Left kidney (tissue), 2 donors: ENCODE measurements around the gene MBNL2. TPM values are rescaled to one million over a fixed set of nuclear protein-coding genes. Genes with fewer than 3 reads are reported as not detected.

Experiments used
- DNase-seq: peaks from one replicate; pipeline ENCODE4 v3.0.0-alpha.2; 2013
- polyA plus RNA-seq: library from polyadenylated mRNA; unstranded; fragments of 120-200 nt; gene quantifications from one replicate; pipeline ENCODE4 v1.2.1, GENCODE V29; 2013; ENCODE audit not compliant: insufficient read length

MBNL2 gene
- polyA plus RNA-seq, 1 donor = 61.8 TPM

GRCh38 chr13:97298816-97299215 lies 76.7 kb downstream of the MBNL2 start:
- DNase-seq = no peak

DNA sequence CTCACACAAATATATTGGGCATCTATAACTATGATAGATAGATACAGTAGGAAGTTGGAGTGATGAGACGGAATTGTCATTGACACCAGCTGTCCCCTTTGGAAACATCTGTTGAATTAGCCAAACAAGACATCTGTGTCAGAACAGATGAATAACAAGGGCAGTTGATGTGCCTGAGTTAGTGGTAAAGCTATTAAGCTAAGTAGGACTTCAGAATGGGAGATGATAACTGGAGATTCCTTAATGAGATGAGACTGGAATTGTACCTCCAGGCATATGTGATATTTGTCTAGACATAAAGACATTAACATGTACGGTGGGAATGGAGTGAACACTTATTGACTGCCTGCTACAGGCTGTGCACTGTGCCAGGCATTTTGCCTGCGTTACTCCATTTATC lies 78.7 kb downstream of the MBNL2 start:
- DNase-seq = no peak

DNA sequence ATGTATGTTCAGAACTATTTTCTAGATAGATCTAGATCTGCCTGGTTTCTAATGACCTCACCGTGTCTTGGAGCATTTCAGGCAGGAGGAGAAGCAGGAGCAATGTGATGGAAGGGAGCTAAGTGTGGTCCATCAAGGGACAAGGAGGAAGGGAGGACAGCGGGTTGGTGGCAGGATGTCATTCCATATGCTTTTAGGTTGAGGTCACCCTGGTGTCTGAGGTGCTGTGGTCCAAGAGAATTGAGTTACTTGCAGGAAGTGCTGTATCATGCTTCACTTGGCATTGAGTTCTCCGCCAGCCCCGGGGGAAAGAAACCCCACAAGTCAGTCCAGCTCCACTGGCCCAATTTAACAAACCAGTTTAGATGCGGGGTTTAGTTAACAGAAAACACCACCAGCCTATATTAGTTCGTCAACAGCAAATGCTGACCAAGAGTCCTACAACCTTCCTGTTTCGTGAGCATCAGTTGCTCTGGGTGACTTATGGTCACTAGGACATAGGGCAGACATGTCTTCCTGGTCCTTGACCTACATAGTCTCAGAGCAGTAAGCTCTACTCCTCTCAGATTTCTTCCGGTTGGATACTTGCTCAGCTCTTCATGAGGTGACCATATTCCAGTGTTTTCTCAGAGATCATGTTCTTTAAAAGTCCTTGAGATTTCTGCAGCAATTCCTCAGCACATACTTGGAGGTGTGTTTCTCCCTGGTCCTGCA lies 79.4 kb downstream of the MBNL2 start:
- no peak for DNase-seq

- no peak for DNase-seq
These were observed 80.5 kb downstream of the MBNL2 start for GRCh38 chr13:97302611-97303010.

DNA sequence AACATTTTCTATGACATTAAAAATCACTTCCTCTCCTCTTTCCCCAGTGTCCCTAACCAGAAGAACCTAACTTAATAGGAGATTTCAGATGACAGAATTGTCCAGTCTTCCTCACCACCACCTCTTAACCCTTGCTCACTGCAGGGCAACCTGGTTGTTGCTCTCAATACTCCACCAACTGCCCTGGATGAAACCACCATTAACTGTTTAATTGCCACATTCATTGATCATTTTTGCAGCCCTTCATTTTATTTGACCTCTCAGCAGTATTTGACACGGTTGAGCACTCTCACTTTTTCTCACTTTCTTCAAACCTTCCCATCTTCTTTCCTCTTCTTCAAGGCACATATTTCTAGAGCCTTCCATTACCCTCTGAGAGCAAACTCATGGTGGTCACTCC lies 84.0 kb downstream of the MBNL2 start:
- no peak for DNase-seq

- DNase-seq = no peak
These were observed 84.5 kb downstream of the MBNL2 start for GRCh38 chr13:97306645-97307044.

DNA sequence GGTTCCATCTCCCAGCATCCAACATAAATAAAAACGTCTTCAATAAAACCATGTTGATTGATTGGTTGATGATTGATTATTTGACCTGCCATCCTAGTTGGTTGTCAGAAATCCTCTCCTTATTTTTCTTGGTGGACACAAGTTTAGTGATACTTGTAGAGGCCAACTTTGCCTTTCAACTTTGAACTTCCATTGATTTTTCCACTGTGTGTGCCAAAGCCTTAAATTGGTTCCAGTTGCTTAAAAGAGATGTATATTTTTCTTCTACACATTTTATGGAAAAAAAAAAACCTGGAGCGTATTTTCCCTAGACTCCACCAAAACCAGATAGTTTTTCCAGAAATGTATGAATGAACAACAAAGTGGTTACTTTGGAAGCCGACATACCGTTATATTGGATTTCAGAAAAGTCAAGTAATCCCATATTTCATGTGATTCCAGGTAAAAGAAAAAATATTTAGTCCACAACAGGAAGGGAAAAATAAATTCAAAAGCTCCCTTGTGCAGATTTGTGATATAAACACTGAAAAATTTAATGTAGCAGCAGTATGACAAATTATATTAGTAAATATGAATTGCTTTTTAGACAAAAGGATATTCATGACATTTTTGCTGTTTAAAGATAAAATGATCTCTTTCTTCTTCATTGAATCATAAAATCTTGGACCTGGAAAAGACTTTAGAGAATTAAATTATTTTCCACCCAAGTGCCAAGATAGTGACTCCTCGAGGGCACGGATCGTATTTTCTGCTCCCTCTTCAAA lies 85.2 kb downstream of the MBNL2 start:
- DNase-seq = no peak

DNA sequence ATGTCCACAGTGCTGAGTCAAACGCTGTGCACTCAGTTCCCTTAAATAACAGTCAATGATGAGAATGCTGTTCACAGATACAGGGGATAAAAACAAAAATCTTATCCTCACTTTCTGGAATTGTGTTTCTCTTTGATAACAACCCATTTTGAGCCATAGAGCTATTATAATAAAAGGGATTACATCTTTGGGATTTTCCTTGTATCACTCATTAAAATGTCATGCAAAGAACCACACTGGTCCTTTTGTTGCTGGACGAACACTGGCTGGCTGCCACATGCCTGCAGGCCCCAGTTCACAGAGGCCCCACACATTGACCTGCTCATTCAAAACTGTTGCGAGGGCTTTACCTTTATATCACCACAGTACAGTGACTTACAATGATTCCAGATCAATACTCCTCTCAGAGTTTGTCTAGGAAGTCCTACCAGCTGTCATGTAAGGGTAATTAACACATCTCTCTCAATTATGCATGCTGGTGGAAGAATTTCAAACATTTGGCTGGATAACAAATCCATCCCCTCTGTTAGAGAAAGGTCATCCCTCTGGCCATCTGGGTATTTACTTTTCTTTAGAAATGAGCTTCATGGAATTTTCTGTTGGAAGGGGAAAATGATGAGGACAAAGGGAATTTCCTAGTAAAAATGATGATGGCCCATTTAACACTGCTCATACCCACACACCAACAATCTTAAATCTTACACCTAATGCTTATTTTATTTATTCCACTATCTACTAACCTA lies 85.9 kb downstream of the MBNL2 start:
- no peak for DNase-seq

GRCh38 chr13:97308735-97309429 lies 86.7 kb downstream of the MBNL2 start:
- DNase-seq = no peak

- DNase-seq = no peak
These were observed 88.8 kb downstream of the MBNL2 start for GRCh38 chr13:97310809-97311436.

DNA sequence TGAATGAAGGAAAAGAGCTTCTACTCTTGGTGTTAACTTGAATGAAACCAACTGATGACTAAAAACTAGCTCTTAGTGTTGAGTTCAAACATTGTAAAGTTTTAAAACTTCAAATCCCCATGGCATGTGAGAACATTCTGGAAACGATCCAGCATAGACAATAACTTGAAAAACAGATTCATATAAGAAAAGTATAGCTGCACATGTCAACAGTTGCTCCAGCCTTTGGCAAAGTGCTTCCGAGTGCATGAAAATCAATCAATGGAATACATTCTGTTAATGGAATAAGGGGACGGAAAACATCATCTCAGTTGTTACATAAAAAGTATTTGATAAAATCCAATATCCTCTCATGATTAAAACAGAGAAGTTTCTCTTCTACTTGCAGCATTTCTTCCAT lies 89.8 kb downstream of the MBNL2 start:
- no peak for DNase-seq

DNA sequence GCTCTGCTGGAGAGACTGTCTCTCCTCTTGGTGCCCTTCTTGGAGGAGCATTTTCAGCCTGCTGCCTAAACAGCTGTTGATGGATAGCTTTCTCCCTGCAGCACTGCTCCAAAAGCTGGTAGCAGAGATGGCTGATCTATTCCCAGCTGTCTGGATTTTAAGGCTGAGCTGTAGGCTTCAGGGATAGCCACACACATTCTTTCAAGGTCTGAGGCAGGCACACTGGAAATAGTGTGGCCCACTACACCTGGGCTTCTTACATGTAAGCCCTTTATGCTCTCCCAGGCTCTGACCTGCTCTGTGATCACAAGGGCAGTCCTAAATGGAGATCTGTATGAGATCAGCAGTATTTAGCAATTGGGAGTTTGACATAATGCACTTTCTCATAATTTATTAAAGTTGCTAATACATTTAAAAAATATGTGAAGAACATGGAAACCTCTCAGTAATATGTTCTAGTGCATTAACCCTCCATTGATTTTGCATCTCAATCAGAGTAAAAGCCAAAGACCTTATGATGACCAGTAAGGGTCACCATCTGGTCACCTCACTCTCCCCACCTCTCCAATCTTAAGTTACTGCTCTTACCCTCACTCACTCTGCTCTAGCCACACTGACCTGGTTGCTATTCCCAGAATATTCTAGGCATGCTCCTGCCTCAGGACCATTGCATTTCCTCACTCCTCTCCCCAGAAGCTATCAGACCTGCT lies 91.6 kb downstream of the MBNL2 start:
- no peak for DNase-seq

GRCh38 chr13:97316390-97316789 lies 94.3 kb downstream of the MBNL2 start:
- DNase-seq = no peak

DNA sequence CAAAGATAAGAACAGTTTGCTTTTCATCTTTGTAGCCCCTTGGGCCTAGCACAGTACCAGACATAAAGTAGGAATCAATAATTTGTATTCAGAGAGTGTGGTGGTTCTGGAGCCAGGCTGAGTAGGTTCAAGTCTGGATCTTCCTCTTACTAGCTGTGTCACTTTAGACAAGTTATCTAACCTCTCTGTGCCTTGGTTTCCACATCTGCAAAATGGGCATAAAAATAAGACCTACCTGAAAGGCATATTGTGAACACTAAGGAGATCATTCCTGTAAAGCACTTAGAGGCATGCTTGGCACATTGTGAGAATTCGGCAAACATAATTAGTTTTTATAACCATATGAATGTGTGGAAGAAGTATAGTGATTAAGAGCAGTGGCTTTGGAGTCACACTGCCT lies 95.8 kb downstream of the MBNL2 start:
- no peak for DNase-seq

GRCh38 chr13:97318532-97318931 lies 96.4 kb downstream of the MBNL2 start:
- DNase-seq = peak; percentile 31

DNA sequence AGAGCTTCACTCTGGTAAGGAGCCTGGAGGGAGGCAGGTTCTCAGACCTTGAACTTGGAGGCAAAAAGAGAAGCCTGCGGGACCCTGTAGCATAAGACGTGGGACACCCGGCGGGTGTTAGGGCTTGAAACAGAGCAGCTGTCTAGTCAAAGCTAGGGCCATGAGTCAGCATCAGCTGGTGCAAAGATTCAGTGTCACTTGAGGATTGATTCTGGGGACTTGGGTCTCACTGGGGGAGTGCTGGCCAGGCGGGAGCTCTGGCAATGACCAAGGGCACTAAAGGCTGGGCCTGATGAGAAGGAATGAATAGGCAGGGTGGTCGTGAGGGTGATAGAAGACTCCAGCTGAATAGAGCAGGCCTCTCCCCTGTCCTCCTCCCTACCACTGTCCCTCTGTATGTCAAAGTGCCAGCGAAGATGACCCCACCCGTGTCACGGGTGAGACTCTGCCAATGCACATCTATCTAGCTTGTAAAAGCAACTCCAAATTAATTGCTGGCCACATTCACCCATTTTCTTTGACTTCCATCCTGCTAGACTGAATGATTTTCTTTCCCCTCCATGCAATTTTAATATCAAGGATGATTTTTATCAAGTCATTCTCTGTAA lies 97.1 kb downstream of the MBNL2 start:
- DNase-seq = peak; percentile 22

DNA sequence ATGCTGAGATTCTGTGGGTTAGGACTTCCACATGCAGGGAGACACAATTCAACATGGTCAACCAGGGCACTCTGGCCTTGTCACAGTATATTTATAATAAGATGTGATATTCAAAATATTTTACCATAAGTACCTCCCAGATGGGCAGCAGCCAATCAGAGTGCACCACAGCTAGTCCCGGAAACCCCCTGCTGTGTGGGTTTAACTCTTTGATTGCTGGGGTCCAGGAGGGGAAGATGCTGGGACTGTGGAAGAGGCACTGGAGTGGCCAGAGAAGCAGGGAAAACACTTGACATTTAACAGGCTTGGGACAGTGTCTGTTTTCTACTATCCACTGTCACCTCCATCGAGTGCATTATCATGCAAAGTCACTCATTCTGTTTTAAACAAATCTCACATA lies 99.0 kb downstream of the MBNL2 start:
- no peak for DNase-seq

GRCh38 chr13:97321616-97322321 lies 99.6 kb downstream of the MBNL2 start:
- DNase-seq = no peak

GRCh38 chr13:97322740-97323342 lies 100.7 kb downstream of the MBNL2 start:
- no peak for DNase-seq

- no peak for DNase-seq
These were observed 102.0 kb downstream of the MBNL2 start for GRCh38 chr13:97324115-97324514.
